NOMO-1 treated with dmso at 0.1 percent for 144 hours (cell line): ENCODE results near the gene PPP2R3B.
A peak's percentile ranks its signal among the peaks of the same experiment; 100 is the strongest.

Experiments
- DNase-seq: peaks from one replicate; lab custom pipeline; 2025; ENCODE audit not compliant: unreplicated experiment; lab: John Stamatoyannopoulos, UW

PPP2R3B gene

GRCh38 chrX:370963-371745 lies 15.6 kb downstream of the PPP2R3B start:
- DNase-seq = no peak

GRCh38 chrX:370244-370962 lies 16.3 kb downstream of the PPP2R3B start:
- no peak for DNase-seq

GRCh38 chrX:369563-370101 lies 17.1 kb downstream of the PPP2R3B start:
- DNase-seq = no peak

- DNase-seq = no peak
Observed at GRCh38 chrX:368811-369562, 17.7 kb downstream of the PPP2R3B start.

- DNase-seq = no peak
Observed at GRCh38 chrX:367866-368265, 18.8 kb downstream of the PPP2R3B start.

GRCh38 chrX:367349-367748 lies 19.4 kb downstream of the PPP2R3B start:
- DNase-seq = no peak

GRCh38 chrX:363621-364375 lies 22.9 kb downstream of the PPP2R3B start:
- no peak for DNase-seq

- DNase-seq = no peak
Observed at GRCh38 chrX:362937-363620, 23.6 kb downstream of the PPP2R3B start.

GRCh38 chrX:362351-362750 lies 24.4 kb downstream of the PPP2R3B start:
- no peak for DNase-seq

GRCh38 chrX:361231-362145 lies 25.2 kb downstream of the PPP2R3B start:
- DNase-seq = no peak

GRCh38 chrX:360496-361150 lies 26.1 kb downstream of the PPP2R3B start:
- no peak for DNase-seq

- no peak for DNase-seq
Observed at GRCh38 chrX:358651-359143, 28.0 kb downstream of the PPP2R3B start.

- DNase-seq = peak; percentile 29
Observed at GRCh38 chrX:357693-358471, 28.8 kb downstream of the PPP2R3B start.

- DNase-seq = no peak
Observed at GRCh38 chrX:357035-357692, 29.5 kb downstream of the PPP2R3B start.

- DNase-seq = no peak
Observed at GRCh38 chrX:356385-357034, 30.2 kb downstream of the PPP2R3B start.

- DNase-seq = no peak
Observed at GRCh38 chrX:355329-356050, 31.2 kb downstream of the PPP2R3B start.
